GM23248 (cell line): ENCODE measurements around the gene PPP2R5C. TPM values are rescaled to one million over a fixed set of nuclear protein-coding genes. Genes with fewer than 3 reads are reported as not detected.
A peak's percentile ranks its signal among the peaks of the same experiment; 100 is the strongest.

Experiments
- DNase-seq: peaks from one replicate; pipeline ENCODE4 v3.0.0-alpha.2; 2015
- H2AFZ ChIP-seq: fragments of 200-600 bp; sonication (generic); 2 replicates; pipeline ENCODE4 v1.6.1; 2016; ENCODE audit warnings: antibody characterized with exemption
- H3F3A ChIP-seq: fragments of 200-600 bp; sonication (generic); 2 replicates; pipeline ENCODE4 v1.6.1; 2016; ENCODE audit warnings: mild to moderate bottlenecking, antibody characterized with exemption, mixed run types; ENCODE audit not compliant: insufficient read depth
- H3K27ac ChIP-seq: fragments of 200-600 bp; sonication (generic); 2 replicates; pipeline ENCODE4 v1.5.1; 2016; ENCODE audit warnings: mild to moderate bottlenecking
- H3K27me3 ChIP-seq: fragments of 200-600 bp; sonication (generic); replicated peaks from 2 replicates; pipeline ENCODE4 v1.6.1; 2016; ENCODE audit warnings: mild to moderate bottlenecking; ENCODE audit not compliant: insufficient read depth
- H3K36me3 ChIP-seq: fragments of 200-600 bp; sonication (generic); 2 replicates; pipeline ENCODE4 v1.6.1; 2016; ENCODE audit warnings: low read depth, mild to moderate bottlenecking
- H3K4me1 ChIP-seq: fragments of 200-600 bp; sonication (generic); 2 replicates; pipeline ENCODE4 v1.6.1; 2016; ENCODE audit warnings: mild to moderate bottlenecking; ENCODE audit not compliant: insufficient read depth
- H3K4me2 ChIP-seq: fragments of 200-600 bp; sonication (generic); one replicate; pipeline ENCODE4 v1.6.1; 2016; ENCODE audit warnings: mild to moderate bottlenecking; ENCODE audit not compliant: unreplicated experiment
- H3K4me3 ChIP-seq: fragments of 200-600 bp; sonication (generic); 2 replicates; pipeline ENCODE4 v1.5.1; 2016; ENCODE audit warnings: mild to moderate bottlenecking
- H3K79me2 ChIP-seq: fragments of 200-600 bp; sonication (generic); 2 replicates; pipeline ENCODE4 v1.6.1; 2016; ENCODE audit warnings: mild to moderate bottlenecking; ENCODE audit not compliant: insufficient read depth
- H3K9ac ChIP-seq: fragments of 200-600 bp; sonication (generic); 2 replicates; pipeline ENCODE4 v1.6.1; 2016; ENCODE audit warnings: mild to moderate bottlenecking
- H3K9me2 ChIP-seq: fragments of 200-600 bp; sonication (generic); 2 replicates; pipeline ENCODE4 v1.6.1; 2016; ENCODE audit warnings: mixed run types, mild to moderate bottlenecking, moderate library complexity; ENCODE audit not compliant: insufficient read depth
- H3K9me3 ChIP-seq: fragments of 200-600 bp; sonication (generic); one replicate; pipeline ENCODE4 v1.6.1; 2017; ENCODE audit warnings: low read depth
- H4K20me1 ChIP-seq: fragments of 200-600 bp; sonication (generic); 2 replicates; pipeline ENCODE4 v1.6.0; 2016; ENCODE audit not compliant: insufficient read depth
- EZH2 ChIP-seq: fragments of 200-600 bp; sonication (generic); IDR thresholded peaks from 2 replicates; pipeline ENCODE4 v1.6.1; 2018; ENCODE audit warnings: antibody characterized with exemption, mild to moderate bottlenecking; ENCODE audit not compliant: insufficient read depth, poor library complexity, severe bottlenecking
- EZH2phosphoT487 ChIP-seq: fragments of 200-600 bp; sonication (generic); IDR thresholded peaks from 2 replicates; pipeline ENCODE4 v1.6.1; 2018; ENCODE audit warnings: antibody characterized with exemption, moderate library complexity, mild to moderate bottlenecking, low read depth; ENCODE audit not compliant: insufficient read depth
- WGBS, 2 experiments: methylation state at CpG; one replicate each; pipeline ENCODE4 v1.1.6; 2015 to 2017; ENCODE audit warnings: low lambda C conversion rate in 2 of 2, low coverage in 1 of 2; ENCODE audit errors: missing lambda C conversion rate in 2 of 2; 5-methylcytosine and 5-hydroxymethylcytosine counted together
- in situ Hi-C: fragments of 300-500 bp; cut with MboI; formaldehyde crosslinking; loops from 2 replicates; pipeline ENCODE4 v1.15.0; 2020
- polyA plus RNA-seq: library from polyadenylated mRNA; unstranded; fragments of >200 nt; fragmentation: Nextera tagmentation; extraction: Ambion mirVana; gene quantifications from 2 replicates; pipeline ENCODE4 v1.2.1, GENCODE V29; 2016
- total RNA-seq: library from RNA; depleted of rRNA; stranded (reverse); fragments of >200 nt; shearing (Covaris generic); gene quantifications from 2 replicates; pipeline ENCODE4 v1.2.3, GENCODE V29; 2014

PPP2R5C gene
- total and polyA plus RNA-seq, 2 experiments from 2014 or later = 76.3 to 77.9 TPM

DNA sequence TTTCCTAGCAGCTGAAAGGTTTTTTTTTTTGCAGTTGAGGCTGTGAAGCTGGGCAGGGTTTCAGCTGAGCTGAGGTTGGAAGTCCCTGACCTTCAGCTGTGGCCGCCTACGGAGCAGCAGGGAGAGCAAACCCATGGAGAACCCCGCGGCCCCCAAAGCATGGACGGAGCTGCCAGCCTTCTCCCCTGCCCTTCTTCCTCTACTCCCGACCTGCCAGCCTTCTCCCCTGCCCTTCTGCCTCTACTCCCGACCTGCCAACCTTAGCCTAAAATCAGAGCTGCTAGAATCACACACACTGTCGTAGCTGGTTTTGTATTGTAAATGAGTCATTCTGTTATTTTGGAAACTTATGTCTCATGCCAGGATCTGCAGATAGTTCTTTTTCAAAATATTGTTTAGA, 74.6 kb downstream of the PPP2R5C start:
- WGBS, 2 experiments = 5 to 7% methylated on average over 7 to 8 of the region's 8 CpGs
- Histone ChIP-seq H3F3A (peaks cover 11% of the 10 kb centered on the region; the same call in 1 of the 2 replicates), H3K36me3 (no peaks in the 10 kb centered on the region), H3K27me3 (no peaks in the 10 kb centered on the region), H3K4me1 (peaks cover 22% of the 10 kb centered on the region), H3K9me2 (no peaks in the 10 kb centered on the region), H3K9ac (peak overlapping the region; percentile 50), H3K9me3 (no peaks in the 10 kb centered on the region), H3K27ac (peak overlapping the region; percentile 59), H2AFZ (no peak overlapping the region), H3K4me2 (peak overlapping the region; percentile 70), H3K4me3 (peak overlapping the region; percentile 49), H3K79me2 (peaks cover 100% of the 10 kb centered on the region), H4K20me1 (peaks cover 14% of the 10 kb centered on the region; the same call in 1 of the 2 replicates)
- in situ Hi-C loops = no loop called here
- TF ChIP-seq EZH2phosphoT487 (no peak), EZH2 (no peak)
- peak; percentile 77 for DNase-seq

DNA sequence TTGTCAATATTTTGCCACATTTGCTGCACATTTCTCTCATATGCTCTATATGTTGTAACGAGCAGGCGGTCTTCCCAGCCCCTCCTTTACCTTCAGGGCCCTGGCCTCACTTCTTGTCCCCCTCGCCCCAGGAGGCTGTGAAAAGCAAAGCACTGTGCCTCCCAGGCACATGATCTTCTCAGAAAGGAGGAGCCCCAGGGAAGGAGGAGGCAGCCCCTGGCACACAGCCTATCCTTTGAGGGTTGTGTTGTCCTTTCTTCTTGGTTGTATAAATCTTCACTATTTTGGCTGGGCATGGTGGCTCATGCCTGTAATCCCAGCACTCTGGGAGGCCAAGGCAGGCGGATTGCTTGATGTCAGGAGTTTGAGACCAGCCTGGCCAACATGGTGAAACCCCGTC, 77.0 kb downstream of the PPP2R5C start:
- no peak for DNase-seq
- Histone ChIP-seq H3K27ac (no peak overlapping the region), H3K9ac (no peak overlapping the region), H3K36me3 (no peaks in the 10 kb centered on the region), H3K4me2 (no peak overlapping the region), H3K79me2 (peaks cover 100% of the 10 kb centered on the region), H3F3A (peaks cover 11% of the 10 kb centered on the region; the same call in 1 of the 2 replicates), H3K9me2 (no peaks in the 10 kb centered on the region), H3K4me3 (no peak overlapping the region), H4K20me1 (peaks cover 14% of the 10 kb centered on the region; the same call in 1 of the 2 replicates), H3K4me1 (peaks cover 22% of the 10 kb centered on the region), H3K27me3 (no peaks in the 10 kb centered on the region), H3K9me3 (no peaks in the 10 kb centered on the region), H2AFZ (no peak overlapping the region)
- in situ Hi-C loops = no loop called here
- WGBS, 2 experiments = 92 to 93% methylated on average over 5 of the region's 5 CpGs
- TF ChIP-seq EZH2 (no peak), EZH2phosphoT487 (no peak)

DNA sequence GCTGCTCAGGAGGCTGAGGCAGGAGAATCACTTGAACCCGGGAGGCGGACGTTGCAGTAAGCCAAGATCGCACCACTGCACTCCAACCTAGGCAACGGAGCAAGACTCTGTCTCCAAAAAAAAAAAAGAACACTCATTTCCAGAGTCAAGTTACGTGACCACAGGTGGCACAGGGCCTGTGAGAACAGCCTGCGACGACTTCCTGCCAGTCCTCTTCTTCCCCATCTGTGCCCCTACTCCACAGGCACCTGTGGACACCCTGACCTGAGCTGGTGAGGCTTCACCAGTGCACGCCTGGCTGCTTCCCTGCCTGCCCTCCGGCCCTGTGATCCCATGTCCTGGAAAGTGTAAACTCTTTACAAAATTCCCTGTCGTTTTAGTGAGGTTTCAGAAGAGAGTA, 77.7 kb downstream of the PPP2R5C start:
- H3K36me3 ChIP-seq = no peaks in the 10 kb centered on the region
- no peak overlapping the region for H3K9ac ChIP-seq
- 87 to 90% methylated on average over 11 of the region's 11 CpGs for WGBS, 2 experiments
- H3K4me2 ChIP-seq = no peak overlapping the region
- H3K27me3 ChIP-seq = no peaks in the 10 kb centered on the region
- H2AFZ ChIP-seq = no peak overlapping the region
- H3F3A ChIP-seq = peaks cover 11% of the 10 kb centered on the region; the same call in 1 of the 2 replicates
- no peak overlapping the region for H3K4me3 ChIP-seq
- H3K4me1 ChIP-seq = peaks cover 22% of the 10 kb centered on the region
- in situ Hi-C loops = no loop called here
- TF ChIP-seq EZH2phosphoT487 = no peak
- TF ChIP-seq EZH2 = no peak
- peaks cover 100% of the 10 kb centered on the region for H3K79me2 ChIP-seq
- no peaks in the 10 kb centered on the region for H3K9me2 ChIP-seq
- H4K20me1 ChIP-seq = peaks cover 11% of the 10 kb centered on the region; the same call in 1 of the 2 replicates
- H3K9me3 ChIP-seq = no peaks in the 10 kb centered on the region
- no peak overlapping the region for H3K27ac ChIP-seq
- DNase-seq = no peak

DNA sequence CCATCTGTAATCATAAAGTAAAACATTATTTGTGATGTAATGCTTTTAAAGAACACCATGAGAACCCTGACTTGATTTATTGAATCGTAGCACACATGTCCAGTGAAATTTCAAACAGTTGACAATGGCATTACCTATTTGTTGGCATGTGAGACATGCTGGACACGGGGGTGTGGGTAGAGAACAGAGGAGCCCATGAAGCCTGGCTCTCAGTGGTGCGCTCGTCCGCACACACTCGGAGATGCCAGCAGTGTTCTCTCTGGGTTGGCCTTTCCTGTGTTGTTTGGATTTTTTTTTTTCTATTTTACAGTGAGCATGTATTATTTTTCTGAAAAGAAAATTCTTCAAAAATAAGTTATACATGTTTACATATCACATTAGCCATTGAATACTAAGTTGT, 78.2 kb downstream of the PPP2R5C start:
- peaks cover 11% of the 10 kb centered on the region; the same call in 1 of the 2 replicates for H4K20me1 ChIP-seq
- peaks cover 100% of the 10 kb centered on the region for H3K79me2 ChIP-seq
- WGBS, 2 experiments = 93% methylated on average over 6 of the region's 6 CpGs

More for the DNA sequence above, 78.2 kb downstream of the PPP2R5C start:
- H3K27me3 ChIP-seq = no peaks in the 10 kb centered on the region
- TF ChIP-seq EZH2phosphoT487 (no peak), EZH2 (no peak)
- no peak overlapping the region for H3K27ac ChIP-seq
- no peaks in the 10 kb centered on the region for H3K9me3 ChIP-seq
- no peak overlapping the region for H3K4me2 ChIP-seq
- H3K9ac ChIP-seq = no peak overlapping the region
- in situ Hi-C loops = no loop called here
- H3K4me3 ChIP-seq = no peak overlapping the region
- no peaks in the 10 kb centered on the region for H3K9me2 ChIP-seq
- peaks cover 8% of the 10 kb centered on the region; the same call in 1 of the 2 replicates for H3F3A ChIP-seq
- H3K36me3 ChIP-seq = no peaks in the 10 kb centered on the region
- H3K4me1 ChIP-seq = peaks cover 20% of the 10 kb centered on the region
- no peak overlapping the region for H2AFZ ChIP-seq
- DNase-seq = no peak
